Measurements from ENCODE around the gene DIP2C. TPM values are rescaled to one million over a fixed set of nuclear protein-coding genes. Genes with fewer than 3 reads are reported as not detected.

Gene DIP2C
- polyA plus RNA-seq, 1 of the 3 experiments (the other 2 are of a cell fraction): 8.7 TPM

- 96% methylated on average over 21 of the region's 25 CpGs for WGBS (ENCODE audit: low lambda C conversion rate)
- CTCF ChIA-PET: interaction anchor here (2.8 to 3.7 kb wide), 2 partner anchors 9 to 269 kb away, joined by 12 to 19 read pairs; no protein-coding TSS in a partner anchor
- DNase-seq: no peak
- POLR2A ChIA-PET: interaction anchor here (0.9 kb wide), 1 partner anchor 166 kb away, joined by 3 read pairs; no protein-coding TSS in a partner anchor
- no peaks in the 10 kb centered on the region for H3K27me3 ChIP-seq (ENCODE audit: insufficient read depth)
- H2AFZ ChIP-seq (ENCODE audit: low read depth): no peak overlapping the region
- H3K36me3 ChIP-seq (replicated peaks in 1 of 2; ENCODE audit: control insufficient read depth in 1 of 2, insufficient read depth in 2 of 2, low read length in 1 of 2): no peaks in the 10 kb centered on the region
- no peaks in the 10 kb centered on the region for H3K9me2 ChIP-seq
- H3K4me2 ChIP-seq: no peak overlapping the region
- H3K4me1 ChIP-seq (ENCODE audit: control insufficient read depth in 1 of 2, insufficient read depth in 2 of 2, low read depth in 1 of 2, low read length in 1 of 2): peaks cover 0 to 34% of the 10 kb centered on the region in 2 experiments; a peak in 2 of 4 replicates
- H3K9ac ChIP-seq: no peak overlapping the region
- no peak overlapping the region for H3K27ac ChIP-seq (ENCODE audit: low read depth in 2 of 2, low read length in 1 of 2)
- no peaks in the 10 kb centered on the region for H3K9me3 ChIP-seq
- H3K79me2 ChIP-seq (ENCODE audit: insufficient read depth): peaks cover 10% of the 10 kb centered on the region; the same call in 1 of the 2 replicates
- H4K20me1 ChIP-seq (ENCODE audit: insufficient read depth): peaks cover 67% of the 10 kb centered on the region
- no peak overlapping the region for H3K4me3 ChIP-seq (ENCODE audit: low read depth in 2 of 2, low read length in 1 of 2)
- peaks cover 11% of the 10 kb centered on the region for H3F3A ChIP-seq (replicated peaks; ENCODE audit: insufficient read depth)
- TF ChIP-seq, protein P1, sequence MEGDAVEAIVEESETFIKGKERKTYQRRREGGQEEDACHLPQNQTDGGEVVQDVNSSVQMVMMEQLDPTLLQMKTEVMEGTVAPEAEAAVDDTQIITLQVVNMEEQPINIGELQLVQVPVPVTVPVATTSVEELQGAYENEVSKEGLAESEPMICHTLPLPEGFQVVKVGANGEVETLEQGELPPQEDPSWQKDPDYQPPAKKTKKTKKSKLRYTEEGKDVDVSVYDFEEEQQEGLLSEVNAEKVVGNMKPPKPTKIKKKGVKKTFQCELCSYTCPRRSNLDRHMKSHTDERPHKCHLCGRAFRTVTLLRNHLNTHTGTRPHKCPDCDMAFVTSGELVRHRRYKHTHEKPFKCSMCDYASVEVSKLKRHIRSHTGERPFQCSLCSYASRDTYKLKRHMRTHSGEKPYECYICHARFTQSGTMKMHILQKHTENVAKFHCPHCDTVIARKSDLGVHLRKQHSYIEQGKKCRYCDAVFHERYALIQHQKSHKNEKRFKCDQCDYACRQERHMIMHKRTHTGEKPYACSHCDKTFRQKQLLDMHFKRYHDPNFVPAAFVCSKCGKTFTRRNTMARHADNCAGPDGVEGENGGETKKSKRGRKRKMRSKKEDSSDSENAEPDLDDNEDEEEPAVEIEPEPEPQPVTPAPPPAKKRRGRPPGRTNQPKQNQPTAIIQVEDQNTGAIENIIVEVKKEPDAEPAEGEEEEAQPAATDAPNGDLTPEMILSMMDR (IDR thresholded peaks at IDR 0.05): no peak
- TF ChIP-seq FOSL2 (IDR thresholded peaks at IDR 0.05; ENCODE audit: borderline replicate concordance, low read depth) (no peak), RAD21 (IDR thresholded peaks at IDR 0.05; ENCODE audit: low read length) (no peak), FOXJ3 (CRISPR knock-in tag; IDR thresholded peaks at IDR 0.05) (no peak), REST (IDR thresholded peaks at IDR 0.05; ENCODE audit: low read depth, low read length) (no peak), RXRA (IDR thresholded peaks at IDR 0.05; ENCODE audit: borderline replicate concordance, low read depth) (no peak), JUND (IDR thresholded peaks at IDR 0.05) (no peak), RCOR1 (IDR thresholded peaks at IDR 0.05; ENCODE audit: low read length) (no peak), USF1 (IDR thresholded peaks at IDR 0.05; ENCODE audit: borderline replicate concordance, low read depth) (no peak)
- TF ChIP-seq, protein P2, sequence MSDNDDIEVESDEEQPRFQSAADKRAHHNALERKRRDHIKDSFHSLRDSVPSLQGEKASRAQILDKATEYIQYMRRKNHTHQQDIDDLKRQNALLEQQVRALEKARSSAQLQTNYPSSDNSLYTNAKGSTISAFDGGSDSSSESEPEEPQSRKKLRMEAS (IDR thresholded peaks at IDR 0.05; ENCODE audit: low read depth): no peak
- TF ChIP-seq, protein P3, sequence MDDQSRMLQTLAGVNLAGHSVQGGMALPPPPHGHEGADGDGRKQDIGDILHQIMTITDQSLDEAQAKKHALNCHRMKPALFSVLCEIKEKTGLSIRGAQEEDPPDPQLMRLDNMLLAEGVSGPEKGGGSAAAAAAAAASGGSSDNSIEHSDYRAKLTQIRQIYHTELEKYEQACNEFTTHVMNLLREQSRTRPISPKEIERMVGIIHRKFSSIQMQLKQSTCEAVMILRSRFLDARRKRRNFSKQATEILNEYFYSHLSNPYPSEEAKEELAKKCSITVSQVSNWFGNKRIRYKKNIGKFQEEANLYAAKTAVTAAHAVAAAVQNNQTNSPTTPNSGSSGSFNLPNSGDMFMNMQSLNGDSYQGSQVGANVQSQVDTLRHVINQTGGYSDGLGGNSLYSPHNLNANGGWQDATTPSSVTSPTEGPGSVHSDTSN (IDR thresholded peaks at IDR 0.05): no peak
Measured at GRCh38 chr10:519716-520401, 169.6 kb downstream of the DIP2C start.
